ENCODE measurements around the gene ZBTB7C. TPM values are rescaled to one million over a fixed set of nuclear protein-coding genes. Genes with fewer than 3 reads are reported as not detected.

ZBTB7C gene
- total and polyA plus RNA-seq, 9 of the 15 experiments (the other 6 are each of a cell fraction or from before 2014, with no cell fraction given): not detected

DNA sequence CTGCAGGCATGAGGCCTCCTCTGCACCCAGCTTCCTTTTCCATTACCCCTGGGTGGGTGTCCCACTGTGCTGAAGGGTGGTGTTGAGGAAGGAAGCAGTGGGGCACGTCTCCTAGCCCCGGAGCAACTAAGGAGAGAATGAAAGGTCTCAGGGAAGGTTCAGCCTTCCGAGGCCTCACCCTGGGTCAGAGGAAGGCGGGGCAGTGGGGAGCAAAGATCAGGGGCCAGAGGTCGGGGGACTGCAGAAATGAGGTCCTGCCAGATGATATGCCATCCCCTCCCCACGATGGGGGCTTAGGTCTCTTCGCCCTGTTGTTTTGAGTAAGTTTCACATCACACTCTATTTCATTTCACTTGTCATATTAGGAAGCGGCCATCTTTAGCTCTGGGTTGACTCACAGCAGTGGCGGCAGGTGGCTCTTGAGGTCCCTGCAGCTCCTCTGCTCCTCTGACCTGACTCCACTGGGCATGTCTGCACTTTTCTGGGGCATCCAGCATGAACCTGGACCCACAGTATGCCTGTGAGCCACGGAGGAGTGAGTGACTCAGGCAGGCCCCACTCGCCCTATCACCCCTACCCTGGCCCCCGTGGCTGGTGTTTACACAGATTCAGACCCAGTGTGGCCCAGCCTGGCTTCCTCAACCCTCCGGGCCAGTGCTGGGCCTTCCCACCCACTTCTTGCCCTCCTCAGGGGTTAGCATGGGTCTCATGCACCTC is 325.0 kb downstream of the ZBTB7C start (continued):
- TF ChIP-seq ZNF311 (CRISPR knock-in tag; IDR thresholded peaks at IDR 0.05): no peak
- no peak for TF ChIP-seq TBP (optimal IDR thresholded peaks at IDR 0.05; ENCODE audit: low read depth, low read length)
- TF ChIP-seq SRSF9 (IDR thresholded peaks at IDR 0.05; ENCODE audit: borderline replicate concordance, low read depth, low read length): no peak
- no peak for TF ChIP-seq TSHZ1 (CRISPR knock-in tag; IDR thresholded peaks at IDR 0.05)
- no peak for TF ChIP-seq SRSF7 (optimal IDR thresholded peaks at IDR 0.05; ENCODE audit: low read depth, low read length)
- no peak for TF ChIP-seq HCFC1 (IDR thresholded peaks at IDR 0.05; ENCODE audit: low read depth, low read length)
- no peak for TF ChIP-seq PRPF4 (IDR thresholded peaks at IDR 0.05; ENCODE audit: insufficient read depth, low read depth, low read length, poor library complexity, severe bottlenecking)
- TF ChIP-seq KDM1A (IDR thresholded peaks at IDR 0.05): no peak

Measured in K562 (cell line).